ENCODE measurements around the gene AUTS2. TPM values are rescaled to one million over a fixed set of nuclear protein-coding genes. Genes with fewer than 3 reads are reported as not detected.

Gene AUTS2
- total RNA-seq, 1 experiment from 2014 or later: 2.5 TPM

DNA sequence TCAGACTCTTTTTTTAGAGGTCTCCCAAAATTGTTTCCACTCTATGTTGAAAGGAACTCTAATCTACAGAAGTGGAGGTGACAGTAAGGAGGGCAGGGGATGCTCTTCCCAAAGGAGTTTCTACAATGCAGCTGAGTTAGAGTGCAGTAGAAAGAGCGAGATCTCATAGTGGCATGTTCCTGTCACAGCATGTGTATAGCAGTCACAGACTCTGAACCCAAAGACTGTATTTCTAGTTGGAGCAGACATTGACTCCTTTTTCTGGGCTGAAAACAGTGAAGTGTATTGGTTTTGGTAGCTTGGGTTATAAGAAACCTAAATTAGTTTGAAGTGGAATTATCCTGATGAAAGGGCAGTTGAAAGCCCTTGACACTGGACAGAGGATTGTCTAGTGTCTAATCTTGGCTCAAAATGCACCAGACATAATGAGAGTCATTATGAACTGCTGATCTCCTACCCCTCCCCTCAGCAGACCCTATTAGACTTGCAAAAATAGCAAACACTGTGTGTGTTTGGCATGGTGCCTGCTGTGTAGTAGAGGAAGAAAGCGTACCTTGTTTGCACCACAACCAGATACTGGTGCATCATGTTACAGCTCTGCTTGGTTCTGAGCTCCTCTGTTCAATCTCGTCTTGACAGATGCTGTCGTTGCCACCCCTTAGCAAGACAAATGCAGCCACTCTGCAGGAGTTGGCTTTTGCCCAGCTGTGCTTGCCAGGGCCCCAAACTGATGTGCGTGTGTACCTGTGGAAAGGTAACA, 336.0 kb downstream of the AUTS2 start:
- no TSS peak for BruUV-seq (replicated peaks)
- ChIA-PET POLR2A (no interaction called here), CTCF (no interaction called here)
- H3K27me3 ChIP-seq (ENCODE audit: control insufficient read depth, insufficient read depth, low read length): no peaks in the 10 kb centered on the region
- no peaks in the 10 kb centered on the region for H3K4me1 ChIP-seq (ENCODE audit: control insufficient read depth, insufficient read depth, low read length)
- no peak overlapping the region for H3K4me3 ChIP-seq (ENCODE audit: low read depth in 2 of 2, low read length in 2 of 2)
- in situ Hi-C loops (cut with HindIII; ENCODE audit: low pct_unique_long_range_greater_than_20kb, low sequenced_read_pairs) (no loop called here), intact Hi-C loops (cut with micrococcal nuclease; ENCODE audit: unreplicated experiment) (no loop called here)
- H3K9me3 ChIP-seq (ENCODE audit: control insufficient read depth, insufficient read depth, low read depth, low read length): no peaks in the 10 kb centered on the region
- no peaks in the 10 kb centered on the region for H3K36me3 ChIP-seq (ENCODE audit: control insufficient read depth, insufficient read depth, low read length)
- TF ChIP-seq, protein P1, sequence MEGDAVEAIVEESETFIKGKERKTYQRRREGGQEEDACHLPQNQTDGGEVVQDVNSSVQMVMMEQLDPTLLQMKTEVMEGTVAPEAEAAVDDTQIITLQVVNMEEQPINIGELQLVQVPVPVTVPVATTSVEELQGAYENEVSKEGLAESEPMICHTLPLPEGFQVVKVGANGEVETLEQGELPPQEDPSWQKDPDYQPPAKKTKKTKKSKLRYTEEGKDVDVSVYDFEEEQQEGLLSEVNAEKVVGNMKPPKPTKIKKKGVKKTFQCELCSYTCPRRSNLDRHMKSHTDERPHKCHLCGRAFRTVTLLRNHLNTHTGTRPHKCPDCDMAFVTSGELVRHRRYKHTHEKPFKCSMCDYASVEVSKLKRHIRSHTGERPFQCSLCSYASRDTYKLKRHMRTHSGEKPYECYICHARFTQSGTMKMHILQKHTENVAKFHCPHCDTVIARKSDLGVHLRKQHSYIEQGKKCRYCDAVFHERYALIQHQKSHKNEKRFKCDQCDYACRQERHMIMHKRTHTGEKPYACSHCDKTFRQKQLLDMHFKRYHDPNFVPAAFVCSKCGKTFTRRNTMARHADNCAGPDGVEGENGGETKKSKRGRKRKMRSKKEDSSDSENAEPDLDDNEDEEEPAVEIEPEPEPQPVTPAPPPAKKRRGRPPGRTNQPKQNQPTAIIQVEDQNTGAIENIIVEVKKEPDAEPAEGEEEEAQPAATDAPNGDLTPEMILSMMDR (IDR thresholded peaks at IDR 0.05): no peak
- TF ChIP-seq TCF7L2 (IDR thresholded peaks at IDR 0.05; ENCODE audit: low read depth, low read length) (no peak), SIN3A (IDR thresholded peaks at IDR 0.05; ENCODE audit: borderline replicate concordance, insufficient read depth, low read depth, low read length) (no peak), POLR2AphosphoS5 (IDR thresholded peaks at IDR 0.05; ENCODE audit: low read depth, low read length) (no peak)
- TF ChIP-seq, protein P2, sequence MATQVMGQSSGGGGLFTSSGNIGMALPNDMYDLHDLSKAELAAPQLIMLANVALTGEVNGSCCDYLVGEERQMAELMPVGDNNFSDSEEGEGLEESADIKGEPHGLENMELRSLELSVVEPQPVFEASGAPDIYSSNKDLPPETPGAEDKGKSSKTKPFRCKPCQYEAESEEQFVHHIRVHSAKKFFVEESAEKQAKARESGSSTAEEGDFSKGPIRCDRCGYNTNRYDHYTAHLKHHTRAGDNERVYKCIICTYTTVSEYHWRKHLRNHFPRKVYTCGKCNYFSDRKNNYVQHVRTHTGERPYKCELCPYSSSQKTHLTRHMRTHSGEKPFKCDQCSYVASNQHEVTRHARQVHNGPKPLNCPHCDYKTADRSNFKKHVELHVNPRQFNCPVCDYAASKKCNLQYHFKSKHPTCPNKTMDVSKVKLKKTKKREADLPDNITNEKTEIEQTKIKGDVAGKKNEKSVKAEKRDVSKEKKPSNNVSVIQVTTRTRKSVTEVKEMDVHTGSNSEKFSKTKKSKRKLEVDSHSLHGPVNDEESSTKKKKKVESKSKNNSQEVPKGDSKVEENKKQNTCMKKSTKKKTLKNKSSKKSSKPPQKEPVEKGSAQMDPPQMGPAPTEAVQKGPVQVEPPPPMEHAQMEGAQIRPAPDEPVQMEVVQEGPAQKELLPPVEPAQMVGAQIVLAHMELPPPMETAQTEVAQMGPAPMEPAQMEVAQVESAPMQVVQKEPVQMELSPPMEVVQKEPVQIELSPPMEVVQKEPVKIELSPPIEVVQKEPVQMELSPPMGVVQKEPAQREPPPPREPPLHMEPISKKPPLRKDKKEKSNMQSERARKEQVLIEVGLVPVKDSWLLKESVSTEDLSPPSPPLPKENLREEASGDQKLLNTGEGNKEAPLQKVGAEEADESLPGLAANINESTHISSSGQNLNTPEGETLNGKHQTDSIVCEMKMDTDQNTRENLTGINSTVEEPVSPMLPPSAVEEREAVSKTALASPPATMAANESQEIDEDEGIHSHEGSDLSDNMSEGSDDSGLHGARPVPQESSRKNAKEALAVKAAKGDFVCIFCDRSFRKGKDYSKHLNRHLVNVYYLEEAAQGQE (IDR thresholded peaks at IDR 0.05; ENCODE audit: insufficient read depth in 1 of 2, low read depth in 2 of 2, low read length in 1 of 2): no peak
- ATAC-seq (no peak), DNase-seq (ENCODE audit: low read depth, low spot score) (no peak)
- H3K27ac ChIP-seq (ENCODE audit: low read length): no peak overlapping the region

DNA sequence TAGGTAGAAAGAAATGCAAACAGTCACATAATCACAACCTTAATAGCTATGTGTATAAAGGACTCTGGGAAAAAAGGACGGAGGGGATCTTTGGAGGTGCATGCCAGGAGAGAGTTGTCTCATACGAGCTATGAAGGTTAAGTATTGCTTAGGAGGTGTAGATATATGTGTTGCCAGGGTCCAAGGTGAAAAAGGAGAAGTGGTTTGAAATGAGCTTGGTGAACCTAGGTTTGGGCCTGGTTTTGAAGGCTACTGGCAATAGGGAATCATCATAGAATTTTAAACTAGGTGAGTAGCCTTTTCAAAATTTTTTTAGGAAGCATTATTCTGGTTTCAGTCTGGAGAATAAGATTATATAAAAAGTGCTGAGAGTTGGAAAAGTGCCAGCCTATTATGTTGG, 336.8 kb downstream of the AUTS2 start:
- POLR2A ChIA-PET: no interaction called here
- in situ Hi-C loops (cut with HindIII; ENCODE audit: low pct_unique_long_range_greater_than_20kb, low sequenced_read_pairs): no loop called here
- CTCF ChIA-PET: no interaction called here
- ATAC-seq: no peak
- H3K27ac ChIP-seq (ENCODE audit: low read length): no peak overlapping the region
- H3K36me3 ChIP-seq (ENCODE audit: control insufficient read depth, insufficient read depth, low read length): no peaks in the 10 kb centered on the region
- intact Hi-C loops (cut with micrococcal nuclease; ENCODE audit: unreplicated experiment): no loop called here
- BruUV-seq (replicated peaks): no TSS peak
- no peaks in the 10 kb centered on the region for H3K4me1 ChIP-seq (ENCODE audit: control insufficient read depth, insufficient read depth, low read length)
- TF ChIP-seq, protein P1 (IDR thresholded peaks at IDR 0.05): no peak
- TF ChIP-seq POLR2AphosphoS5 (IDR thresholded peaks at IDR 0.05; ENCODE audit: low read depth, low read length) (no peak), TCF7L2 (IDR thresholded peaks at IDR 0.05; ENCODE audit: low read depth, low read length) (no peak), SIN3A (IDR thresholded peaks at IDR 0.05; ENCODE audit: borderline replicate concordance, insufficient read depth, low read depth, low read length) (no peak)
- TF ChIP-seq, protein P2 (IDR thresholded peaks at IDR 0.05; ENCODE audit: insufficient read depth in 1 of 2, low read depth in 2 of 2, low read length in 1 of 2): no peak
- no peak overlapping the region for H3K4me3 ChIP-seq (ENCODE audit: low read depth in 2 of 2, low read length in 2 of 2)
- no peaks in the 10 kb centered on the region for H3K9me3 ChIP-seq (ENCODE audit: control insufficient read depth, insufficient read depth, low read depth, low read length)
- DNase-seq (ENCODE audit: low read depth, low spot score): no peak
- no peaks in the 10 kb centered on the region for H3K27me3 ChIP-seq (ENCODE audit: control insufficient read depth, insufficient read depth, low read length)

Measured in Panc1 (cell line).